ENCODE results near the gene CCDC198. TPM values are rescaled to one million over a fixed set of nuclear protein-coding genes. Genes with fewer than 3 reads are reported as not detected.

The CCDC198 gene
- total RNA-seq, 1 donor from 2014 or later = not detected

GRCh38 chr14:57498659-57499058 is 5.0 kb upstream of the CCDC198 start:
- no peak overlapping the region for H2AFZ ChIP-seq (replicated peaks)
- no peak overlapping the region for H3K9ac ChIP-seq
- no peaks in the 10 kb centered on the region for H3K36me3 ChIP-seq
- H3K4me2 ChIP-seq = no peak overlapping the region
- no peaks in the 10 kb centered on the region for H3F3A ChIP-seq (ENCODE audit: low read depth)
- no peaks in the 10 kb centered on the region for H3K27me3 ChIP-seq
- no peak for DNase-seq (ENCODE audit: low spot score)
- H3K27me3 Mint-ChIP-seq (ENCODE audit: insufficient read depth, low read depth) = peaks cover 2% of the 10 kb centered on the region
- H3K4me1 Mint-ChIP-seq = peaks cover 5% of the 10 kb centered on the region
- H3K9me3 ChIP-seq (ENCODE audit: low read depth) = no peaks in the 10 kb centered on the region
- peaks cover 8% of the 10 kb centered on the region for H3K4me1 ChIP-seq
- no peak overlapping the region for H3K27ac Mint-ChIP-seq
- H3K4me3 Mint-ChIP-seq = no peak overlapping the region
- H3K9me3 Mint-ChIP-seq = no peaks in the 10 kb centered on the region
- no peaks in the 10 kb centered on the region for H3K79me2 ChIP-seq (ENCODE audit: low read depth)
- no peak for TF ChIP-seq EZH2phosphoT487 (IDR thresholded peaks at IDR 0.05)
- TF ChIP-seq EZH2 (IDR thresholded peaks at IDR 0.05) = no peak
- no peak for TF ChIP-seq CTCF (IDR thresholded peaks at IDR 0.05)
- no peaks in the 10 kb centered on the region for H4K20me1 ChIP-seq (ENCODE audit: low read depth)
- H3K36me3 Mint-ChIP-seq = no peaks in the 10 kb centered on the region
- no peak overlapping the region for H3K4me3 ChIP-seq
- H3K27ac ChIP-seq = no peak overlapping the region

- no peak overlapping the region for H3K27ac ChIP-seq
- no peaks in the 10 kb centered on the region for H3K9me3 ChIP-seq (ENCODE audit: low read depth)
- peaks cover 8% of the 10 kb centered on the region for H3K4me1 ChIP-seq
- no peak overlapping the region for H3K4me3 ChIP-seq
- no peaks in the 10 kb centered on the region for H3K79me2 ChIP-seq (ENCODE audit: low read depth)
- no peaks in the 10 kb centered on the region for H3K9me3 Mint-ChIP-seq
- no peak for DNase-seq (ENCODE audit: low spot score)
- no peaks in the 10 kb centered on the region for H3K36me3 Mint-ChIP-seq
- no peaks in the 10 kb centered on the region for H4K20me1 ChIP-seq (ENCODE audit: low read depth)
- no peak overlapping the region for H3K27ac Mint-ChIP-seq
- H3K36me3 ChIP-seq = no peaks in the 10 kb centered on the region
- no peak overlapping the region for H3K4me2 ChIP-seq
- no peaks in the 10 kb centered on the region for H3K27me3 ChIP-seq
- no peak overlapping the region for H2AFZ ChIP-seq (replicated peaks)
- H3K4me1 Mint-ChIP-seq = peaks cover 11% of the 10 kb centered on the region
- no peaks in the 10 kb centered on the region for H3F3A ChIP-seq (ENCODE audit: low read depth)
- H3K27me3 Mint-ChIP-seq (ENCODE audit: insufficient read depth, low read depth) = peaks cover 2% of the 10 kb centered on the region
- H3K9ac ChIP-seq = no peak overlapping the region
- no peak overlapping the region for H3K4me3 Mint-ChIP-seq
- no peak for TF ChIP-seq EZH2phosphoT487 (IDR thresholded peaks at IDR 0.05)
- no peak for TF ChIP-seq CTCF (IDR thresholded peaks at IDR 0.05)
- no peak for TF ChIP-seq EZH2 (IDR thresholded peaks at IDR 0.05)
Measured at GRCh38 chr14:57498035-57498434, 4.4 kb upstream of the CCDC198 start.

- Histone ChIP-seq H3K79me2 (ENCODE audit: low read depth) (no peaks in the 10 kb centered on the region), H3K9me3 (ENCODE audit: low read depth) (no peaks in the 10 kb centered on the region), H3K4me2 (no peak overlapping the region), H3K4me3 (no peak overlapping the region), H3K27me3 (no peaks in the 10 kb centered on the region), H3K9ac (no peak overlapping the region), H4K20me1 (ENCODE audit: low read depth) (no peaks in the 10 kb centered on the region), H3F3A (ENCODE audit: low read depth) (no peaks in the 10 kb centered on the region), H3K27ac (no peak overlapping the region), H3K4me1 (no peaks in the 10 kb centered on the region), H2AFZ (replicated peaks) (no peak overlapping the region), H3K36me3 (no peaks in the 10 kb centered on the region)
- no peak overlapping the region for H3K27ac Mint-ChIP-seq
- H3K4me1 Mint-ChIP-seq = peaks cover 18% of the 10 kb centered on the region
- no peaks in the 10 kb centered on the region for H3K9me3 Mint-ChIP-seq
- H3K4me3 Mint-ChIP-seq = no peak overlapping the region
- no peak for TF ChIP-seq EZH2 (IDR thresholded peaks at IDR 0.05)
- TF ChIP-seq CTCF (IDR thresholded peaks at IDR 0.05) = no peak
- no peak for TF ChIP-seq EZH2phosphoT487 (IDR thresholded peaks at IDR 0.05)
- no peak for DNase-seq (ENCODE audit: low spot score)
- peaks cover 2% of the 10 kb centered on the region for H3K27me3 Mint-ChIP-seq (ENCODE audit: insufficient read depth, low read depth)
- H3K36me3 Mint-ChIP-seq = no peaks in the 10 kb centered on the region
Measured at GRCh38 chr14:57495416-57495815, 1.8 kb upstream of the CCDC198 start.
